NCI-H1694 (cell line): ENCODE measurements around the gene SSU72.
"Not testable (repeated sequence)": the region's sequence is repeated elsewhere in the genome, so short reads cannot be mapped to it uniquely, and the experiment has no call there.

Experiments used
- DNase-seq: peaks from one replicate; lab custom pipeline; 2025; lab: John Stamatoyannopoulos, UW

Gene SSU72

DNA sequence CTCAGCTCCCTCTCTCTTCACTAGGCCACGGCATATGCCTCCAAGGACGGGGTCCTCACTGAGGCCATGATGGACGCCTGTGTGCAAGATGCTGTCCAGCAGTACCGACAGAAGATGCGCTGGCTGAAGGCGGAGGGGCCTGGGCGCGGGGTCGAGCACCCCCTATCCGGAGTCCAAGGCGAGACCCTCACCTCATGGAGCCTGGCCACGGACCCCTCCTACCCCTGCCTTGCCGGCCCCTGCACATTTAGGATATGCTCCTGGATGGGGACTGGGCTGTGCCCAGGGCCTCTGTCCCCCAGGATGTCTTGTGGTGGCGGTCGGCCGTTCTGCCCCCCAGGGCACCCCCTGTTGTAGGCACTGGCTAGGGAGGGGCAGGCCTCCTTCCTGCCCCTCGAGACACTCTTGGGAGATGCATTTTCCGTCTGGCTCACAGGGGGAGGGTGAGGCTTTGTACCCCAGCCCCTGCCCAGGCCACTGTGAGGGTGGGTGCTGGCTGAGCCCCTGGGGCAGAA is 79.1 kb downstream of the SSU72 start:
- DNase-seq = not testable (repeated sequence)

DNA sequence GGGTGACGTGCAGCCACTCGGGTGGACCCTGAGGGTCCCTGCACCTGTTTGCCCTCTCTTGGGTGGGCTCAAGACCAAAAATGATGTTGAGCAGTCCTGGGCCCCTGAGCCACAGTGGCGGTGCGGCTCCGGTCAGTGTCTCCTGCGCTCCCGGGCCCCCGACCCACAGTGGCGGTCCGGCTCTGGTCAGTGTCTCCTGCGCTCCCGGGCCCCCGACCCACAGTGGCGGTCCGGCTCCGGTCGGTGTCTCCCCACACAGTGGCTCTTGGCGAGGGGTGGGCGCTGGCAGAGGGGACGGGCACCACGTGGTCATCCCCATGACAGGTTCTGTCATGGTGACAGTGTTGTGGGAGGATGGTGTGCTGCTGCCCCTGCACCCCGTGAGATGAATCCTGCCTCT is 80.4 kb downstream of the SSU72 start:
- not testable (repeated sequence) for DNase-seq
